Astrocyte of the cerebellum (primary cell): Measurements from ENCODE around the gene PRR7.

Experiments
- DNase-seq: peaks from one replicate; pipeline ENCODE4 v3.0.0-alpha.2; 2011; ENCODE audit warnings: low read depth
- H3K4me3 ChIP-seq: 2 replicates; pipeline ENCODE4 v1.5.1; 2011; ENCODE audit warnings: mild to moderate bottlenecking, low read depth, low read length, moderate library complexity
- in situ Hi-C: cut with HindIII; loops from 2 replicates; pipeline ENCODE4 v1.10.0; 2017; ENCODE audit warnings: low sequenced_read_pairs
- TF ChIP-seq, protein P1 (sequence below): IDR thresholded peaks from 2 replicates; pipeline ENCODE4 v1.5.1; 2012; ENCODE audit warnings: low read length, low read depth, moderate library complexity, mild to moderate bottlenecking; ENCODE audit errors: missing control alignments

The PRR7 gene

DNA sequence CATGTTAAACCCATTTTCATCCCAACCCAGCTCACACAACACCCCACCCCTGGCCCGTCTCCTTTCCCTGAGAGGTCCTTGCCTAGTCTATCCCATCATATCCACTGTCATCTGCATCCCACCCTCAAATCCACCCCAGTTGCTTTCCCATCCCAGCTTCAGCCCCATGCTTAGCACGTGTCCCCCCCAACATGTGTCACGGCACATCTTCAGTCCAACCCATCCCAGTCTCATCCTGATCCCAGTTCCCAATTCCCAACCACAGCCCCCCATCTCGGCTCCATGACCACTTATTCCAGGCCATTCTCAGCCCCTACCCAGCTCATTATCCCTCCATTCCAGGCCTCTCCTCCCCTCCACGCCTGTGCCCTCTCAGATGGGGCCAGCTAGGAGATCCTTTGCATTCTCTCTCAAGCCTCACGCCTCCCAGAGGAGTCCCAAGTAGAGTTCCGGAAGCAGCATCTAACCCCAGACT lies 27.4 kb downstream of the PRR7 start:
- in situ Hi-C loops, result no loop called here
- TF ChIP-seq, protein P1, sequence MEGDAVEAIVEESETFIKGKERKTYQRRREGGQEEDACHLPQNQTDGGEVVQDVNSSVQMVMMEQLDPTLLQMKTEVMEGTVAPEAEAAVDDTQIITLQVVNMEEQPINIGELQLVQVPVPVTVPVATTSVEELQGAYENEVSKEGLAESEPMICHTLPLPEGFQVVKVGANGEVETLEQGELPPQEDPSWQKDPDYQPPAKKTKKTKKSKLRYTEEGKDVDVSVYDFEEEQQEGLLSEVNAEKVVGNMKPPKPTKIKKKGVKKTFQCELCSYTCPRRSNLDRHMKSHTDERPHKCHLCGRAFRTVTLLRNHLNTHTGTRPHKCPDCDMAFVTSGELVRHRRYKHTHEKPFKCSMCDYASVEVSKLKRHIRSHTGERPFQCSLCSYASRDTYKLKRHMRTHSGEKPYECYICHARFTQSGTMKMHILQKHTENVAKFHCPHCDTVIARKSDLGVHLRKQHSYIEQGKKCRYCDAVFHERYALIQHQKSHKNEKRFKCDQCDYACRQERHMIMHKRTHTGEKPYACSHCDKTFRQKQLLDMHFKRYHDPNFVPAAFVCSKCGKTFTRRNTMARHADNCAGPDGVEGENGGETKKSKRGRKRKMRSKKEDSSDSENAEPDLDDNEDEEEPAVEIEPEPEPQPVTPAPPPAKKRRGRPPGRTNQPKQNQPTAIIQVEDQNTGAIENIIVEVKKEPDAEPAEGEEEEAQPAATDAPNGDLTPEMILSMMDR, result no peak
- DNase-seq, result no peak
- H3K4me3 ChIP-seq, result no peak overlapping the region

DNA sequence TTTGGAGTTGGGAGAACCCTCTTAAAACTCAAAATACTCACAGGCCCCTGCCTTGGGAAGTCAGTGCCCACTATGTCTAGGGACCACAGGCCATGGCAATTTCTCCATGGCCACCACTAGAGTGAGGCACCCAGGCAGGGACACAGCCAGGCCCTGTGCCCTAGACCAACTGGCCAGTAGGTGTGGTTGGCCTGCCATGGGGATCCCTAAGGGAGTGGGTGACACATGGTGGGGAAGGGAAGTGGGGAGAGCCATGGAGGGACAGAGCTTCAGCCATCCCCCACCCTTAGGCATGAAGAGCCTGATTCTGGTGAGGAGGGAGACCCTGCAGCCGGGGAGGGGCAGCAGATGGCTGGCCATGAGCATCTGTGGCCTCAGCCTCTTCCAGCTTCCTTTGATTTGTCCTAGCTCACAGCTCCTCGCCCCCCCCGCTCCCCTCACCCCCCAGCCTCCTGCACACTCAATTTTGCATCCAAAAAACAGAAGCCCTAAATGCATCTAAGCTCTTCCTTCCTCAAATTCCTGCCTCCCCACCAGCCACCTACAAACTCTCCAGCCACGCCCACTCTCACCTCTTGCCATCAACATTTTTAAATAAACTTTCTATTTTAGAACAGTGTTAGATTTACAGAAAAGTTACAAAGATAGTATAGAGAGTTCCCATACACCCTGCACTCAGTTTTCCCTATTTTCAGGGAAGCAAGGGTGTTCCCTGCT lies 28.4 kb downstream of the PRR7 start:
- H3K4me3 ChIP-seq, result no peak overlapping the region
- TF ChIP-seq, protein P1, result no peak
- in situ Hi-C loops, result no loop called here
- DNase-seq, result no peak

DNA sequence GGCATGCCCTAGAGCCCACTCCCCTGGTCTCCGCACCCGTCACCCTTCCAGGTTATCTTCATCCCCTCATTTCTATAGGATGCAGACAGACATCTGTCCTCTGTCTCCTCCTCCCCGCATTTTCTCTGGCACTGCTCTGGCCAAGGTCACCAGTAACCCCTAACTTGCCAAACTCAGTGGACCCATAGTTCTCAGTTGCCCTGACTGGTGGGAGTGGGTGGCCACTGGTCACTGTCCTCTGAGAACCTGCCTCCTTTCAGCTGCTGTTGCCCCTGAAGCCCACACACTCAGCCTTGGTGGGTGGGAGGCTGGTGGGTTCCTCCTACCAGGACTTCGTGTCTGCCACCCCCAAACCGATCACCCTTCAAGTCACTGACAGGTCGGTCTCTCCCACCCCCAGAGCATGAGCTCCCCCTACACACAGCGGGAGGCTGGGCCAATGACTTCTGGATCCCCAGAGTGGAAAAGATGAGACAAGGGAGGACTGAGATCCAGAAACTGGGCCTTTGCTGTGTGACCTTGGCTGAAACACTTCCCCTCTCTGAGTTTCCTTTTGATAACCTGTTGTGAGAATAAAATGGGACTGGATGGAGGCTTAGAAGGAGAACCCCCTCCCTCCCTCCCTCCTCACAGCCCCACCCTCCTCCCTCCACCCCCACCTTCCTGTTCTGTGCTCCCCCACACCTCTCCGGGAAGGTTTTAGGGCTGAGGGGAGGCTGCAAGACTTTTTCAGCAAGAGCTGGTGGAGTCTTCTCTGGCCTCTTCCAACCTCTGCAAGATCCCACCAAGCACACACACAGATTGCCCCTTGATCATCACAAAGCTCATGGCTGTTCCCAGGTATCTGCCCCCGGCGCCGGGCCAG lies 29.2 kb downstream of the PRR7 start:
- TF ChIP-seq, protein P1, result no peak
- in situ Hi-C loops, result no loop called here
- DNase-seq, result no peak
- no peak overlapping the region for H3K4me3 ChIP-seq

DNA sequence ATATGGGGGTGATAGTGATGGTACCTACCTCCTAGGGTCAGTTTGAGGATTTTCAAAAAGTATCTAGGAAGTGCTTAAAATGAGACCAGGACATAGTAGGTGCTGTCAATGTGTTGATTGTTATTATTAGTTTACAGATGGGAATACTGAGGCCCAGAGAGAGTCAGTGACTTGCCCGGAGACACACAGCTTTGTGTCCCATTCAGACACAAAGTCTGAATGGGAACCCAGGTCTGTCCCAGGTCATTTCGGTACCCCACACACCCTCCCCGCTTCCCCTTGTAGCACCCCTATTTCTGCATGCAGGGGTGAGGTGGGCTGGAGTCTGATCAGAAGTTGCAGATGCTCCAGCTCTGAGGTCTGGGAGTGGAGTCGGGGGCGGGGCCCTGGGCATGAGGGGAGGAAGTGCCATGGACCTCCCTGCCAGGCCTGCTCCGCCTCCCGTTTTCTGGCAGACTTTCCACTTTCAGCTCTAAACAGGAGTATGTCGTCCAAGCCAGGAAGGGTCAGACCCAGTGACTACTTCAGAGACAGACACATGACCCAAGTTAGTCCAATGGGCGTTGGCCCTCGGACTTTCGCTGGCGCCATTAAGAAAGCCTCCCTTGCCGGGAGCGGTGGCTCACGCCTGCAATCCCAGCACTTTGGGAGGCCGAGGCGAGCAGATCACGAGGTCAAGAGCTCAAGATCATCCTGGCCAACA lies 30.1 kb downstream of the PRR7 start:
- TF ChIP-seq, protein P1, result no peak
- in situ Hi-C loops, result no loop called here
- DNase-seq, result no peak
- no peak overlapping the region for H3K4me3 ChIP-seq

DNA sequence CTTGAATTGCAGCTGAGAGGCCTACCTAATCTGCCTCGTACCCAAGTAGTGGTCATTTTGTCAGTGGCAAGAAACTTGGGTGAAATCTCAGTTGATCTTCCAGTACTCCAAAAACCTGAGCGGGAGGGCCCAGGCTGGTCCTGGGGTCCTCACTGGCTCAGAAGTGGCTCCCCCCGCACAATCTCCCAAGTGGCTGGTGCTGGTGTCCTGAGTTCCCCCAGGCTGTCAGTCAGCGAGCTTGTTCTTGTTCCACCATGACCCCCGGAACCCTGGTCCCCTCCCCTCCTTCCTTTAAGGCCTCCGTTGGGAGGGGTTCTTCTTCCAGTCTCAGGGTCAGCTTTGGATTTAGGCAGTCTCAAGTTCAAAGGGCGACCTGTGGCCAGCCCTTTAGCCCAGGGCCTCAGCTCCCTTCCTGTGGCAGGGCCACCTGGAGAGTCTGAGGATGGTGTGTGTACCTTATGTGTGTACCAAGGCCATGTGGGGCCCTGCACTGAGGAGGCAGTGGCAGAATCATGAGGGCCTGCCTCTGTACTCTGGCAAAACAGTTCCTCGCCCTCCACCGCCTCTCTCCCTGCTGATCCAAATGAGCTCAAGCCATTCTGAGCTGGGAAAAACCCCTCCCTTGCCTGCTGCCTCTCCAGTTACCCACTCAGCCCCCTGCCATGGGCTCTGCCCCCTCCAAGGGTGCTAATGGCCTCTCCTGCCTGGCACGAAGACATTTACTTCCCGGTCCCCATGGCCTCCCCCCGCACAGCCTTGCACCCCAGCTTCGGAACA lies 31.3 kb downstream of the PRR7 start:
- TF ChIP-seq, protein P1, result no peak
- in situ Hi-C loops, result no loop called here
- H3K4me3 ChIP-seq, result no peak overlapping the region
- DNase-seq, result no peak
